MM.1S (cell line): ENCODE results near the gene NR1H3.

Experiments used
- EZH2 ChIP-seq: fragments of 300-600 bp; sonication (generic); optimal IDR thresholded peaks from 2 replicates; pipeline ENCODE3; 2017; ENCODE audit warnings: low read depth, mild to moderate bottlenecking, antibody characterized with exemption, low read length, mixed read lengths
- TF ChIP-seq, protein P1 (sequence below): fragments of 300-600 bp; sonication (generic); IDR thresholded peaks from 2 replicates; pipeline ENCODE4 v1.5.1; 2016; ENCODE audit warnings: antibody characterized with exemption, low read length, mixed read lengths

DNA sequence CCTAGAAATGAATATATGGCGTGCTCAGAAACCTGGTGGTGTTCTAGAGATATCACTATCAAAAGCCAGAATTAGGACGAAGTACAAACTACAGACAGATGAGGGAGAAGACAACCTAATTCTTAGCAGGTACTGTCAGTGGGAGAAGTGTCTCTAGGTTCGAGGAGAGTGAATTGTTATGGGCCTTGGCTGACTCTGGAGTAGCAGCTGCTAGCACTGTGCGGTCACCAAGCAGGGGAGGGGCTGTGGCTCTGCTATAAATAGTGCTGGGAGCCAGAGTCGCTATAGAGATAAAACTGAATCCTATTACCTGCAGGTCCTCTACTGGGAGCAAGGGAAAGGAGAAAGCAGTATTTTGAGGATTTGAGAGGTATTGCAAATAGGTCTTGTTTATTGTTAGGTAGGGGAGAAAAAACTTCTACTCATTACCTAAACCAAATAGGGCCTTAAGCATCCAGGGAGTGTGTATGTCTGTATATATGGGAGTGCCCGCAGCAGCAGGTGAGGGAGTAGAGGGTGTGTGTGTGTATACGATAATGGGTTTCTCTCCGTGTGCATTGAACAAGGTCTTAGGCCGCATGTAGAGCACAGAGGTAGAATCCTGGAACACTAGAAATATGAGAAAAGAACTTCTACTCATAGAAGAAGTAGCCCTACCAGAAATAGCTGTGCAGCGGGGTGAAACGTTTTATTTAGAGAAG lies 14.3 kb downstream of the NR1H3 start:
- TF ChIP-seq, protein P1, sequence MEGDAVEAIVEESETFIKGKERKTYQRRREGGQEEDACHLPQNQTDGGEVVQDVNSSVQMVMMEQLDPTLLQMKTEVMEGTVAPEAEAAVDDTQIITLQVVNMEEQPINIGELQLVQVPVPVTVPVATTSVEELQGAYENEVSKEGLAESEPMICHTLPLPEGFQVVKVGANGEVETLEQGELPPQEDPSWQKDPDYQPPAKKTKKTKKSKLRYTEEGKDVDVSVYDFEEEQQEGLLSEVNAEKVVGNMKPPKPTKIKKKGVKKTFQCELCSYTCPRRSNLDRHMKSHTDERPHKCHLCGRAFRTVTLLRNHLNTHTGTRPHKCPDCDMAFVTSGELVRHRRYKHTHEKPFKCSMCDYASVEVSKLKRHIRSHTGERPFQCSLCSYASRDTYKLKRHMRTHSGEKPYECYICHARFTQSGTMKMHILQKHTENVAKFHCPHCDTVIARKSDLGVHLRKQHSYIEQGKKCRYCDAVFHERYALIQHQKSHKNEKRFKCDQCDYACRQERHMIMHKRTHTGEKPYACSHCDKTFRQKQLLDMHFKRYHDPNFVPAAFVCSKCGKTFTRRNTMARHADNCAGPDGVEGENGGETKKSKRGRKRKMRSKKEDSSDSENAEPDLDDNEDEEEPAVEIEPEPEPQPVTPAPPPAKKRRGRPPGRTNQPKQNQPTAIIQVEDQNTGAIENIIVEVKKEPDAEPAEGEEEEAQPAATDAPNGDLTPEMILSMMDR: no peak
- TF ChIP-seq EZH2: no peak
